Stimulated activated CD4-positive, alpha-beta T cell treated with anti-CD3 and anti-CD28 coated beads, Interleukin-4, amount 100 ng/mL, for 48 hours (primary cell): ENCODE measurements around the gene SIPA1L3.
"Not testable (repeated sequence)": the region's sequence is repeated elsewhere in the genome, so short reads cannot be mapped to it uniquely, and the experiment has no call there.

Experiments
- DNase-seq, 2 donors: peaks; one replicate each; pipeline ENCODE4 v3.0.0-alpha.2; 2020; ENCODE audit warnings: low read depth in 2 of 2

The SIPA1L3 gene, protein sequence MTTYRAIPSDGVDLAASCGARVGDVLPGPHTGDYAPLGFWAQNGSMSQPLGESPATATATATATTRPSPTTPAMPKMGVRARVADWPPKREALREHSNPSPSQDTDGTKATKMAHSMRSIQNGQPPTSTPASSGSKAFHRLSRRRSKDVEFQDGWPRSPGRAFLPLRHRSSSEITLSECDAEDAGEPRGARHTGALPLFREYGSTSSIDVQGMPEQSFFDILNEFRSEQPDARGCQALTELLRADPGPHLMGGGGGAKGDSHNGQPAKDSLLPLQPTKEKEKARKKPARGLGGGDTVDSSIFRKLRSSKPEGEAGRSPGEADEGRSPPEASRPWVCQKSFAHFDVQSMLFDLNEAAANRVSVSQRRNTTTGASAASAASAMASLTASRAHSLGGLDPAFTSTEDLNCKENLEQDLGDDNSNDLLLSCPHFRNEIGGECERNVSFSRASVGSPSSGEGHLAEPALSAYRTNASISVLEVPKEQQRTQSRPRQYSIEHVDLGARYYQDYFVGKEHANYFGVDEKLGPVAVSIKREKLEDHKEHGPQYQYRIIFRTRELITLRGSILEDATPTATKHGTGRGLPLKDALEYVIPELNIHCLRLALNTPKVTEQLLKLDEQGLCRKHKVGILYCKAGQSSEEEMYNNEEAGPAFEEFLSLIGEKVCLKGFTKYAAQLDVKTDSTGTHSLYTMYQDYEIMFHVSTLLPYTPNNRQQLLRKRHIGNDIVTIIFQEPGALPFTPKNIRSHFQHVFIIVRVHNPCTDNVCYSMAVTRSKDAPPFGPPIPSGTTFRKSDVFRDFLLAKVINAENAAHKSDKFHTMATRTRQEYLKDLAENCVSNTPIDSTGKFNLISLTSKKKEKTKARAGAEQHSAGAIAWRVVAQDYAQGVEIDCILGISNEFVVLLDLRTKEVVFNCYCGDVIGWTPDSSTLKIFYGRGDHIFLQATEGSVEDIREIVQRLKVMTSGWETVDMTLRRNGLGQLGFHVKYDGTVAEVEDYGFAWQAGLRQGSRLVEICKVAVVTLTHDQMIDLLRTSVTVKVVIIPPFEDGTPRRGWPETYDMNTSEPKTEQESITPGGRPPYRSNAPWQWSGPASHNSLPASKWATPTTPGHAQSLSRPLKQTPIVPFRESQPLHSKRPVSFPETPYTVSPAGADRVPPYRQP (N-terminal part only)

DNA sequence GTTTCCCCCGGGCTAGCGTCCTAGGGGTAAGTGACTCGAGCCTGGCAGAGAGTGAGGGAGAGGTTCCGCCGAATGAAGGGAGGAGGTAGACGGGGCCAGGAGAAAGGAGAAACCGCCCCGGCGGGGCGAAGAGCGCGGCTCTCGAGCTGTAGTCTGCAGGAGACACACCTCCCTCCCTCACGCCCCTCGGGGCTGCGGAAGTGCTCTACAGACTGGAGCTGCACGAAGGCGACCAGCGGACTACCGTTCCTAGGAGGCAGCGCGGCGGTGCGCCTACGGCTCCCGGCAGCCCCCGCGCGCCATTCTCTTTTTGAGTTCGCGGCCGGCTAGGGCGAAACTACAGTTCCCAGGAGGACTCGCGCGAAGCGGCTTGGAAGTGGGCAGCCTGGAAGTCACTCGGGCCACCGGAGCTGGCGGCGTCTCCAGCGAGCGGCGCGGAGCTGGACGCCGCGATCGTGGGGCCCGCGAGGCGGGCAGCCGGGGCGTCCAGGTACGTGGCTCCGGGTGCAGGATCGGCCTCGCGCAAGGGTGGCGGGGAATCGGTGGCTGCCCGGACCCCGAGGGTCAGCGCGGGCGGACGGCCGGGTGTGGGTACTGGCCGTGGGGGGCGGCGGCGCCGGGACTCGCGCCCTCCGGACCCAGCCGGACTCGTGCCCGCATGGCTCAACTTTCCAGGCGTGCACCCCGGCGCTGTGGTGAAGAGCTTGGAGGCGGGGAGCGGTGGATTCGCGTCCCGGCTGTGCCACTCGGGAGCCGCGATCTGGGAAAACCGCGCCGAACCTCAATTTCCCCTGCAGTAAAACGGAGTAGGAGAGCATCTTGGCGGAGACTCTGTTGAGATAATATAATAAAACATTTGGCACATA, at the start of gene SIPA1L3:
Gene SIPA1L3, plus strand, starts transcription at position 340 of the 866 bp plus-strand sequence. CDS start 174,358 bp downstream, outside the sequence.
- peak; percentile 91 for DNase-seq

- no peak for DNase-seq
Measured at GRCh38 chr19:37864501-37864900, 42.5 kb upstream of the SIPA1L3 start.

GRCh38 chr19:37865930-37866329, 41.1 kb upstream of the SIPA1L3 start:
- not testable (repeated sequence) for DNase-seq

DNA sequence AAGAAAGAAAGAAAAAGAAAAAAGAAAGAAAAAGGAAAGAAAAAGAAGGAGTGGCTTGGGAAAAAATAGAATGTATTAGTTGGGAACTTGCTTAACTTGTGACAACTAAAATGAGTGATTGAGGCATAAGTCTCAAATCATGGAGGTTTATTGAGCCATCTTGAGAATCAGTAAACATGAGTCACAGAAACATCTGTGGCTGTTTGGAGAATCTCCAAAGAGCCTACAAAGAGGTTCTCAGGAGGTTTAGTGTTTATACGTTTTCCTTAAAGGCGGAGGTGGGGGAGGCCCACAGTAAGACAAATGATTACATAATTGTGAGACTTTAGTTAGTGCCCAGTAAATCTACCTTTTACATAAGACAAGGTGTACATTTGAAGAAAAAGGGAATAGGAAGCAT, 39.2 kb upstream of the SIPA1L3 start:
- DNase-seq, result no peak

DNA sequence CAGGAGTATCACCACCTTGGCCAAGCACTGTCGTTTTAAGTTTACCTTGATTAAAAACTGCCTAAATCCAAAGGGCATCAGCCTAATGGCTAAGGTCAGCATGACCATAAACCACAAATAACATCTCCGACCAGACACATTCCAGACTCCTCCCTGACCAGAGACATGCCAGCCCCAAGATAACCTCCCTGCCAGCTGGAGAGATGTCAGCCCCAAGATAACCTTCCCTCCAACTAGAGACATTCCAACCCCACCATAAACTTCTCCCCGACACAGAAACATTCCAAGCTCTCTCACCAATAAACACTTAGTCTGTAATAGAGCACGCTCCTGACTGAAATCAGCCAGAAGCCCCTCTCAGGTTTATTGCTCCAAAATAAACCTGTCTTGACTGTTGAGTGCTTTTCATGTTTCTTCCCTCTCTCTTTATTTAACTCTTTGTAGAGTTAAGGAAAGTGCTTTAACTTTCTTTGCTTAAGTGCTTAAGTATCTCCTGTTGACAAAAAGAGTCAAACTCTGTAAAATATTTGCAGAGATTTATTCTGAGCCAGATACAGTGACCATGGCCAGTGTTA, 37.2 kb upstream of the SIPA1L3 start:
- no peak for DNase-seq

GRCh38 chr19:37872383-37872782, 34.6 kb upstream of the SIPA1L3 start:
- DNase-seq, result no peak

- no peak for DNase-seq
Measured at GRCh38 chr19:37874784-37875183, 32.2 kb upstream of the SIPA1L3 start.

- DNase-seq, result no peak
Measured at GRCh38 chr19:37876032-37876431, 31.0 kb upstream of the SIPA1L3 start.

GRCh38 chr19:37877147-37877546, 29.9 kb upstream of the SIPA1L3 start:
- no peak for DNase-seq

DNA sequence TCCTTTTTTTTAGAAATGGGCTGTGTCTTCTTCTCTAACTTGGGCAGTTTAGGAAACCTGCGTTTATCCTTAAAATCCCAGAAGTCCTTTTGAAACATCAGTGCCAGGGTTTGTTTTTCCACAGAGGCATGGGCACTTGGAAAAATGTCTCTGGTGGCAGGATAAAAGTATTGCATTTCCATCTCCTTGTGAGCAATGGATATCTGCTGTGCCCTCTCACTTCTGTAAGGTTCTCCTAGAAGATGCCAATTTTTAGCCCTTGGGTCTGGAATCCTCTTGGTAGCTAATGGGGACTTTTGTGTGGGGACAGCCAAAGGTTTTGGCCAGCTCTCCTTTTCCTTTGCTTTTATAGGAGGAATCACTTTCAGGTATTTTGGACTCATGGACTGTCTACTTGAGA, 21.6 kb upstream of the SIPA1L3 start:
- DNase-seq, result no peak

- no peak for DNase-seq
Measured at GRCh38 chr19:37886571-37886970, 20.4 kb upstream of the SIPA1L3 start.

DNA sequence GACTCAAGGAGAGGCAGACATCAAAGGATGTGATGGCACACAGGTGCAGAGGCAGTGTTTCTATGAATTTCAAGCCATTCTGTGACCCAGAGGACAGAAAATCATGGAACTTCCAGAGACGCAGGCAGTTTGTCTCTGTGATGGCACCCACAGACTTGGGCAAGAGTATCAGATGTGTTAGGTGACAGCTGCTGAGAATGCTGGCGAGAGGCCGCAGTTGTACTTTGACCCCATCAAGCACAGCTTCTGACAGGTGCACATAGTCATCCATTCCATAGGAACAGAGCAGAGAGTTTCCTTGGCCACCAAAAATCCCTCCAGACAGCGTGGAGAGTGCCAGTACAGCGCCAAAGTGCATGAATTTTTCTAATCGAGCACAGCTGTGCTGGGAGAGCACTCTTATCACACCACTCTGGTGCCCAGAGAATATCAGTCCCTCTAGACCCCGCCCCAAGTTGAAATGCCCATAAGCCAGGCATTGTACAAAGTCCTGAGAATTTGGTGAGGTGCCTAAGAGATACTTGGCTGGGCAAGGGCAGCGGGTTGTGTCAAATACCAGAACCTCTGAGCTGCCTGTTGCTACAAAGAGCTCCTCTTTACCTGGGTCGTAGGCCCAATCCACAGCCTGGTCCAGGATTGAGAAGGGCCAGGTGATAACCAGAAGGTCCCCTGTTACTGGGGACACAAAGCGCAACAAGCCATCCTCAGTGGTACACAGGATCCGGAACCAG, 13.0 kb upstream of the SIPA1L3 start:
- DNase-seq, result no peak

DNA sequence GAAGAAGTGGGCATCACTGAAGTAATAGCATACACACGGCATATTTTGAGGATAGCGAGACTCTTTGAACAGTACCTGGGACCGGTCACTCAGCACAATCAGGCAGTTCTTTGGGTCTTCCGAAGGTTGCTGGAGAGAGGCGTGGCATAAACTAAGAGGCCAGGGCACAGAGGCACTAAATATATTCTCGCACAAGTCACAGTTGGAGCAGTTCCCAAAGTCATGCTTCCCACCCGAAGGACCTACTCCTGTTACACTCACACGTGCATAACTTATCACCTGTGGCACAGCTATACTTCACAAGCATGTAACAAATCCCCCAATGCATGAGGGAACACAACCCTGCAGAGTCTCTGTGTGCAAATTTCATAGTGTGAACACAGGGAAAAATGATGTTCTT, 10.8 kb upstream of the SIPA1L3 start:
- DNase-seq, result no peak

GRCh38 chr19:37899453-37899852, 7.6 kb upstream of the SIPA1L3 start:
- no peak for DNase-seq

GRCh38 chr19:37899966-37900365, 7.0 kb upstream of the SIPA1L3 start:
- no peak for DNase-seq

DNA sequence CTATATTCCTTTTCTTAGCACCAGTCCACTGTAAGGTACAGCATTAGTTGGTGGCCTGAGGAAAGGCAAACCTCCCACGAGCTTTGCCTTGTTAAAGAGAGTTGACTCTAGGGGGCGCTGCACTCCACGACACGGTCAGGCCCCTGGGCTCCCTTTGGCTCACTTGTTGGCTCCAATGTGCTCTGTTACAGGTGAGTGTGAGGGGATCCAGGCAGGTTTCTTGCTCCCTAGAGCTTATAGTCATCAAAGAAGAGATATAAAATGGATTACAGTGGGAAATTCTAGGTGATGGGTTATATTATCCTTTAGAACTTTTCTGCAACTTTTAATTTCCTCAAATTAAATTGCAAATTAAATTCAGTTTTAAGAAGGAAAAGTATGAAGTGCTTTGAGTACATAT, 4.3 kb upstream of the SIPA1L3 start:
- DNase-seq, result peak; percentile 78 to 86

GRCh38 chr19:37903096-37903495, 3.9 kb upstream of the SIPA1L3 start:
- DNase-seq, result no peak

- peak; percentile 12 to 18 for DNase-seq
Measured at GRCh38 chr19:37905946-37906868, 801 bp upstream of the SIPA1L3 start, which contains the start of gene WDR87. Gene WDR87 (minus strand): TSS chr19:37906594. CDS start chr19:37898239, 8,355 bp downstream.
